ENCODE results near the gene KLRC4.

KLRC4 gene

DNA sequence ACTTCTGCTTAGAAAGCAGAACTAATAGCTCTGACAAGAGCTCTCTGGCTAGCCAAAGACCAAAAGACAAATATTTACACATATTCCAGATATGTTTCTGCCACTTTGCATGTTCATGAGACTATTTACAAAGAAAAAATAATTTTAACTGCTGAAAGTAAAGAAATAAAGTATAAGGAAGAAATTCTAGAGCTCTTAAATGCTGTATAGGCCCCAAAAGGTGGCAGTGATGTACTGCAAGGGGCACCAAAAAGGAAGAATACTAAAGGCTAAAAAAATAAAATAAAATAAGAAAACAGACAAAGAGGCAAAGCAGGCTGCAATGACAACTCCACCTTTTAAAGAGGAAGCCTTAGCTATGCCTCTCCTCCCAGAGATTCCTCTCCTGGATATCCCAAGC, 42.7 kb downstream of the KLRC4 start:
- no peak for DNase-seq

DNA sequence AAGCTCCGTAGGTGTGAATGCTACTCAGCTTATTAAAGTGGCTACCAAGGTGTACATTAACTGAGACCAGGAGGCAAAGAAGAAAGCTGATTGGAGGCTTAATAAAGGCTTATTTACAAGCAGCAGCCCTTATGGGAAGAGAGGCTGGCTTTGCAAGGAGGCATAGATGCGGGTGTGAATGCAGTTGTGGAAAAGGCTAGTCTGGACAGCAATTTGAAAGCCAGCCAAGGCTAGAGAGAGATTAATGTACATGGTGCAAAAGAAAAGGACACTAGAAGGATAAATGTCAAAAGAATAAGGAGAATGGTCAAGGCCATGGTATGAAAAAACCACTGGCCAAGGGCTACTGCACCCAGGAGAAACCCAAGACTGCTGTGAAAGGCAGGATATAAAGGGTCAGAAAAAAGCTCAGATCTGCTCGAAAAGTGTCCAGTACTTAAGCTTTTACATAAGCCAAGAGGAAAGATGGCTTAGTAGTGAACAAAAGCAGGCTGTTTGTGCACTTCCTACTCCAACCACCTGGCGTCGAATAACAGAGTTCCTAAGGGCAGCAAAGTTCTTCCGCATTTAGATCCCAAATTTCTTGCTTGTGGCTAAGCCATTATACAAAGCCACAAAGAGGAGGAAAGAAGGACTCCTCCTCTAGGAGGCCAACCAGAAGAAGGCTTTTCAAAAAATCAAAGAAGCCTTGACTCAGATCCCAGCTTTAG, 43.7 kb downstream of the KLRC4 start:
- no peak for DNase-seq

GRCh38 chr12:10364815-10365622, 44.5 kb downstream of the KLRC4 start:
- DNase-seq: peak; percentile 16

GRCh38 chr12:10363914-10364814, 45.4 kb downstream of the KLRC4 start:
- DNase-seq: no peak

DNA sequence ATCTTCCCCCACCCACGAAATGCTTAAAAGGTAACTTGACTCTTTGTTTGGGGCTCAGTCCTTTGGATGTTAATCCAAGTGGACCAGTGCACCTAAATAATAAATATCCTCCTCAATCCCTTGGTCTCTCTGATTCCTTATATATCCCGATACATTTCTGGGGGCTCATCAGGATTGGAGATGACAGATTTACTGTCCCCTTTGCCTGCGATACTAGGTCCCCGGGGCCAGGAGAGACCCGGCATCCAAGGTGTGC, 46.0 kb downstream of the KLRC4 start:
- no peak for DNase-seq

GRCh38 chr12:10362828-10363657, 46.5 kb downstream of the KLRC4 start:
- no peak for DNase-seq

GRCh38 chr12:10362325-10362724, 47.2 kb downstream of the KLRC4 start:
- no peak for DNase-seq

- no peak for DNase-seq
Measured at GRCh38 chr12:10361622-10362021, 47.9 kb downstream of the KLRC4 start.

DNA sequence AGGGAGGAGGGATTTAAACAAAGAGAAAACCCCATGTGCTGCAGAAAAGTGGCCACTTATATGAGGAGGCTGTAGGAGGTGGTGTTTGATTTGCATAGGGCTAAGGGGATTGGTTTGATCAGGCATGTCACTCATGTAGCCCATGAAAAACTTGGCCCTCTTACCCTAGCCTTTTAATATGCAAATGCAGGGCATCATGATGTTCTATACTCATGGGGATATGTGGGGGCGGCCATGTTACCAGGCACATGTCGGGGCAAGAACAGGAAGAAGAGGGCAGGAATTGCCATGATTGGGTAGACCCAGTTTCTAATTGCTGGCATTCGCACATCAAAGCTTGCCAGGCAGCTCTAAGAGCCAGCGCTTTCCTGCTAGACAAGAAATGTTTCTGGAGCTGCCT, 48.5 kb downstream of the KLRC4 start:
- DNase-seq: no peak

DNA sequence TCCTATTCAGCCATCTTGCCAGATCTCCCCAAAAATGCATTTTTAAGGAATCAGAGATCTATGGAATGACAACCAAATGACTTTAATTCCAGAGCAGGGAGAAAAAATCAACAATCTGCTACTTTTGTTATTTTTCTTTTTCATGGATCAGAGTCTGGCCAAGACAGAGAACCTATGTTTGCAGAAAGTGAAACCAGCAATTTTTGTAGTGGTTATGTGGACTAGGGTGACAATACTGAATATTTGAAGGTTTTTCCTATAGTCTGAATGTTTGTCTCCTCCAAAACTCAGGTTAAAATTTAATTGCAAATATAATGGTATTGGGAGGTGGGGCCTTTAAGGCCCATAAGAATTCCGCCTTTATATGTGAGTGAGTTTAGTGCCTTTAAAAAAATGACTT, 50.6 kb downstream of the KLRC4 start:
- no peak for DNase-seq

GRCh38 chr12:10358131-10358530, 51.4 kb downstream of the KLRC4 start:
- DNase-seq: no peak

All from NK-92 treated with Interleukin-12 subunit alpha and Interleukin-12 subunit beta, amount 100 ng/mL, for 24 hours (cell line).